K562 (cell line): ENCODE data around the gene FGGY. TPM values are rescaled to one million over a fixed set of nuclear protein-coding genes. Genes with fewer than 3 reads are reported as not detected.

Experiments used
- ATAC-seq: fragments of 200-7000 bp; cut with Tn5 transposase; 3 replicates; pipeline ENCODE4 v1.9.1; 2020; ENCODE audit warnings: moderate library complexity
- BruUV-seq: library from RNA; stranded (reverse); fragments of 400-500 nt; replicated peaks from 2 replicates; lab custom pipeline; 2021; lab: Mats Ljungman, UMichigan
- CTCF ChIA-PET: fragments of 300-600 bp; formaldehyde crosslinking; extraction: SDS; loops from one replicate; lab custom pipeline; 2021; ENCODE audit warnings: low intra/inter-chr PET ratio; lab: Yijun Ruan, JAX
- POLR2A ChIA-PET: fragments of 300-600, 350-650 bp; sonication (Branson Sonifier 250); formaldehyde crosslinking; extraction: SDS; loops from one replicate; lab custom pipeline; 2021; ENCODE audit warnings: antibody characterized with exemption, inconsistent platforms; lab: Yijun Ruan, JAX
- DNase-seq, 4 experiments: peaks; one replicate each; pipeline versions ENCODE4 v3.0.0 to v3.0.0-alpha.2; 2011 to 2018; ENCODE audit warnings: low spot score in 3 of 4, mixed read lengths in 3 of 4; ENCODE audit errors: extremely low read depth in 1 of 4
- FAIRE-seq: peaks from 2 replicates; lab custom pipeline; 2011; peaks lifted over from hg19 to GRCh38; lab: Jason Lieb, UNC
- H2AFZ ChIP-seq: 2 replicates; pipeline ENCODE4 v1.6.0; 2011; ENCODE audit warnings: low read depth, low read length, control low read depth, inconsistent platforms
- H3K27ac ChIP-seq: fragments of 200-600 bp; 3 replicates; pipeline ENCODE4 v1.8.0; 2011; ENCODE audit warnings: low read depth, mild to moderate bottlenecking, control low read depth, inconsistent platforms, low read length, moderate library complexity, mixed read lengths; ENCODE audit errors: extremely low read depth
- H3K27me3 ChIP-seq, 2 experiments: fragments of 300-600 bp in 1 of 2; 2 replicates in 1 of 2; 3 replicates in 1 of 2; pipeline versions ENCODE4 v1.6.0 to v1.8.0; 2011; ENCODE audit warnings: inconsistent platforms in 2 of 2, low read length in 2 of 2, mild to moderate bottlenecking in 1 of 2, mixed read lengths in 1 of 2, moderate library complexity in 1 of 2; ENCODE audit not compliant: control insufficient read depth in 2 of 2, insufficient read depth in 2 of 2
- H3K36me3 ChIP-seq: fragments of 300-600 bp; 3 replicates; pipeline ENCODE4 v1.8.0; 2011; ENCODE audit warnings: mild to moderate bottlenecking, low read length, inconsistent platforms; ENCODE audit not compliant: control insufficient read depth, insufficient read depth
- H3K4me1 ChIP-seq, 2 experiments: fragments of 200-600 bp in 1 of 2; replicated peaks in 1 of 2; 2 replicates in 1 of 2; 3 replicates in 1 of 2; pipeline versions ENCODE4 v1.5.1 to v1.8.0; 2011; ENCODE audit warnings: inconsistent platforms in 2 of 2, low read length in 2 of 2, mild to moderate bottlenecking in 1 of 2, mixed read lengths in 1 of 2, moderate library complexity in 1 of 2; ENCODE audit not compliant: control insufficient read depth in 2 of 2, insufficient read depth in 2 of 2
- H3K4me2 ChIP-seq: 2 replicates; pipeline ENCODE4 v1.6.1; 2011; ENCODE audit warnings: low read length, control low read depth, inconsistent platforms, mixed read lengths; ENCODE audit not compliant: insufficient read depth
- H3K4me3 ChIP-seq: fragments of 200-600 bp; sonication (generic), shearing (Covaris generic); 2 replicates; pipeline ENCODE4 v1.5.1; 2016; ENCODE audit warnings: control low read depth, inconsistent platforms
- H3K79me2 ChIP-seq: fragments of 200-600 bp; 3 replicates; pipeline ENCODE4 v1.8.0; 2011; ENCODE audit warnings: low read length, inconsistent platforms; ENCODE audit not compliant: control insufficient read depth, insufficient read depth
- H3K9ac ChIP-seq, 2 experiments: 2 replicates each; pipeline versions ENCODE4 v1.6.0 to v1.6.1; 2011; ENCODE audit warnings: low read depth in 2 of 2, low read length in 2 of 2, control low read depth in 1 of 2, inconsistent platforms in 1 of 2, mild to moderate bottlenecking in 1 of 2, mixed read lengths in 1 of 2; ENCODE audit not compliant: insufficient read depth in 1 of 2
- H3K9me1 ChIP-seq: one replicate; pipeline ENCODE4 v1.6.0; 2011; ENCODE audit warnings: inconsistent platforms, mild to moderate bottlenecking, low read length, moderate library complexity; ENCODE audit not compliant: control insufficient read depth, insufficient read depth
- H3K9me3 ChIP-seq: replicated peaks from 2 replicates; pipeline ENCODE4 v1.5.1; 2011; ENCODE audit warnings: low read depth, low read length, inconsistent platforms; ENCODE audit not compliant: control insufficient read depth, insufficient read depth
- H4K20me1 ChIP-seq: replicated peaks from 2 replicates; pipeline ENCODE4 v1.6.1; 2011; ENCODE audit warnings: low read length, inconsistent platforms, mixed read lengths; ENCODE audit not compliant: control insufficient read depth, insufficient read depth
- BACH1 ChIP-seq: fragments of 200-800 bp; sonication (Bioruptor generic); IDR thresholded peaks from 2 replicates; pipeline ENCODE4 v1.6.1; 2016; ENCODE audit warnings: missing genetic modification characterization, missing compliant biosample characterization
- C11orf30 ChIP-seq: fragments of 450-650 bp; IDR thresholded peaks from 2 replicates; pipeline ENCODE4 v1.6.1; 2016; ENCODE audit warnings: low read depth, mild to moderate bottlenecking
- MECOM ChIP-seq: fragments of 250-450 bp; sonication (Bioruptor Pico); IDR thresholded peaks from 2 replicates; pipeline ENCODE4 v1.8.0; 2022; ENCODE audit warnings: inconsistent platforms
- NR1H2 ChIP-seq: sonication (generic); formaldehyde crosslinking; IDR thresholded peaks from 2 replicates; pipeline ENCODE4 v1.4.0; 2020; ENCODE audit warnings: mild to moderate bottlenecking, missing genetic modification reagents
- PHF20 ChIP-seq: fragments of 450-650 bp; IDR thresholded peaks from 2 replicates; pipeline ENCODE4 v1.6.1; 2018; ENCODE audit not compliant: partially characterized antibody
- PRPF4 ChIP-seq: fragments of 200-400 bp; formaldehyde crosslinking; IDR thresholded peaks from one replicate; pipeline ENCODE4 v1.6.1; 2017; ENCODE audit warnings: low read length, low read depth, mild to moderate bottlenecking; ENCODE audit not compliant: insufficient read depth, poor library complexity, severe bottlenecking
- SREBF1 ChIP-seq: fragments of 150-350 bp; IDR thresholded peaks from 2 replicates; pipeline ENCODE4 v1.6.1; 2014; ENCODE audit warnings: antibody characterized with exemption, low read depth, low read length, borderline replicate concordance
- TFAM ChIP-seq: fragments of 250-450 bp; sonication (Bioruptor Pico); conservative IDR thresholded peaks from 2 replicates; pipeline ENCODE4 v1.5.0; 2021; ENCODE audit warnings: mild to moderate bottlenecking, moderate library complexity
- ZNF584 ChIP-seq: fragments of 200-800 bp; sonication (Bioruptor generic); IDR thresholded peaks from 2 replicates; pipeline ENCODE4 v1.6.1; 2016; ENCODE audit warnings: low read depth, mild to moderate bottlenecking, missing genetic modification characterization, missing compliant biosample characterization
- WGBS: fragments of 100-300 bp; shearing (Covaris generic); methylation state at CpG from one replicate; pipeline ENCODE4 v1.1.6; 2016; ENCODE audit warnings: low coverage, mixed read lengths; ENCODE audit not compliant: insufficient coverage; ENCODE audit errors: missing lambda C conversion rate; 5-methylcytosine and 5-hydroxymethylcytosine counted together
- in situ Hi-C: fragments of 300-500 bp; cut with MboI; formaldehyde crosslinking; loops from 4 replicates; pipeline ENCODE4 v1.15.0; 2018; ENCODE audit warnings: inconsistent platforms, mixed read lengths
- intact Hi-C: fragments of 100-400 bp; cut with micrococcal nuclease; formaldehyde crosslinking; loops from 2 replicates; pipeline ENCODE4 v1.14.2; 2022
- polyA plus RNA-seq, 8 experiments: library from polyadenylated mRNA; depleted of rRNA in 4 of 8; stranded (reverse) in 5 of 8; unstranded in 3 of 8; fragments of >200 nt; fragmentation: Nextera tagmentation in 2 of 8; fragmentation: Illumina TruSeq in 1 of 8; extraction: Ambion mirVana in 2 of 8; extraction: Trizol in 1 of 8; gene quantifications; 2 replicates each; pipeline versions ENCODE4 v1.2.1 to v1.2.3, GENCODE V29; 2011 to 2014; ENCODE audit warnings: inconsistent platforms in 1 of 8, missing spikeins in 1 of 8
- total RNA-seq, 7 experiments: library from RNA; depleted of rRNA in 6 of 7; stranded (reverse); fragments of >200 nt in 6 of 7; fragmentation: Illumina TruSeq in 2 of 7; extraction: Trizol in 2 of 7; gene quantifications; 2 replicates each; pipeline versions ENCODE4 v1.2.1 to v1.2.3, GENCODE V29; 2011 to 2021; ENCODE audit warnings: low replicate concordance in 1 of 7
- TF ChIP-seq, protein P1 (sequence below): IDR thresholded peaks from 3 replicates; pipeline ENCODE4 v1.6.1; 2011; ENCODE audit warnings: borderline replicate concordance, mild to moderate bottlenecking; ENCODE audit not compliant: insufficient read length, insufficient read depth
- TF ChIP-seq, protein P2 (sequence below): sonication (generic); formaldehyde crosslinking; IDR thresholded peaks from 2 replicates; pipeline ENCODE4 v1.8.1; 2023; ENCODE audit warnings: mild to moderate bottlenecking, missing genetic modification reagents
- TF ChIP-seq, protein P3 (sequence below): sonication (generic); IDR thresholded peaks from 2 replicates; pipeline ENCODE4 v1.6.1; 2016

The FGGY gene
- total and polyA plus RNA-seq, 9 of the 15 experiments (the other 6 are each of a cell fraction or from before 2014, with no cell fraction given) = 9.7 to 19.2 (median 12.6) TPM

DNA sequence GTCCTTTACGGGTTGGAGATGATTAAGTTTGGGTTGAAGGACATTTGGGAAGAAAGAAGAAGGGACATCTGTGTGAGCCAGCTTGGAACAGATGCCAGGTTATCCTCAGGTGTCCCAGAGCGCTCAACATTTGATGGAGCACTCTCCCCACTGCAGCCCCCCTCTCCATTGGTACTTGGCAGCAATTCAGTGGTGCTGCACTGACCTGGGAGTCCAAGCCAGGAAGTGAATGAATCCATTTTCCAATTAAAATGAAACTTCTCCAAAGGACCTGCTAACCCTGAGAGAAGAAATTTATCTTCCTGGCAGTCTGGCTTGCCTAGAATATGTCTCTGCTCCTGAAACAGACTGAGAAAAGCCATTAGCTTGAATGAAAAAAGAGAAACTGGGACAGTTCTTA, 67.1 kb downstream of the FGGY start:
- ATAC-seq (no peak), FAIRE-seq (no peak), DNase-seq (no peak)
- no TSS peak for BruUV-seq
- Histone ChIP-seq H3K9ac (no peak overlapping the region), H3K9me3 (no peaks in the 10 kb centered on the region), H3K4me1 (no peaks in the 10 kb centered on the region), H3K36me3 (no peaks in the 10 kb centered on the region), H3K4me2 (no peak overlapping the region), H3K9me1 (no peaks in the 10 kb centered on the region), H2AFZ (no peak overlapping the region), H3K4me3 (no peak overlapping the region), H3K79me2 (no peaks in the 10 kb centered on the region), H3K27ac (no peak overlapping the region), H4K20me1 (no peaks in the 10 kb centered on the region), H3K27me3 (no peaks in the 10 kb centered on the region)
- TF ChIP-seq BACH1 (no peak), C11orf30 (no peak), ZNF584 (CRISPR knock-in tag) (no peak), PRPF4 (no peak)
- TF ChIP-seq, protein P1, sequence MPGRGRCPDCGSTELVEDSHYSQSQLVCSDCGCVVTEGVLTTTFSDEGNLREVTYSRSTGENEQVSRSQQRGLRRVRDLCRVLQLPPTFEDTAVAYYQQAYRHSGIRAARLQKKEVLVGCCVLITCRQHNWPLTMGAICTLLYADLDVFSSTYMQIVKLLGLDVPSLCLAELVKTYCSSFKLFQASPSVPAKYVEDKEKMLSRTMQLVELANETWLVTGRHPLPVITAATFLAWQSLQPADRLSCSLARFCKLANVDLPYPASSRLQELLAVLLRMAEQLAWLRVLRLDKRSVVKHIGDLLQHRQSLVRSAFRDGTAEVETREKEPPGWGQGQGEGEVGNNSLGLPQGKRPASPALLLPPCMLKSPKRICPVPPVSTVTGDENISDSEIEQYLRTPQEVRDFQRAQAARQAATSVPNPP = no peak
- intact Hi-C loops (no loop called here), in situ Hi-C loops (no loop called here)
- 0% methylated on average over 2 of the region's 2 CpGs for WGBS
- ChIA-PET POLR2A (interaction anchor here (0.7 kb wide), 1 partner anchor 846 kb away, joined by 3 read pairs; no protein-coding TSS in a partner anchor), CTCF (no interaction called here)

DNA sequence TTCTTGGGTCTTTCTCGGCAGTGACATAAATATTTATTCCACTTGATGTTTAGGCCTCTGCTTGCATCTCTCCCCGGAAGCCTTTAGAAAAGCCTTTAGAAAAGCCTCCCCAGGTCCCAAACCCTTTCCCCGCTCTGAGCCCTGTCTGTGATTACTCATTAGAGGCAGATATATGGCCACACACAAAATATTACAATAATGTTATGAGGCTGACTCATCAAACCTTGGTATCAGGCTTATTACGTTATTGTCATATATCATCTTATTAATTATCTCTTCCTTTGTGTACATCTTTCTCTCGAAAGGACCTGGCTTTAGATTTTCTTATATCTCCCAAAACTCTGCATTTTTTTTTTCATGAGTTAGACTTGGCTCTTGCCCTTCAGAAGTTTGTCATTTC, 69.5 kb downstream of the FGGY start:
- H3K36me3 ChIP-seq = no peaks in the 10 kb centered on the region
- intact Hi-C loops (no loop called here), in situ Hi-C loops (no loop called here)
- no peak overlapping the region for H3K27ac ChIP-seq
- DNase-seq (no peak), FAIRE-seq (no peak), ATAC-seq (no peak)
- H3K4me3 ChIP-seq = no peak overlapping the region
- H2AFZ ChIP-seq = no peak overlapping the region
- no peaks in the 10 kb centered on the region for H3K9me1 ChIP-seq
- H4K20me1 ChIP-seq = no peaks in the 10 kb centered on the region
- no peaks in the 10 kb centered on the region for H3K27me3 ChIP-seq
- no peaks in the 10 kb centered on the region for H3K79me2 ChIP-seq
- H3K4me2 ChIP-seq = no peak overlapping the region
- no TSS peak for BruUV-seq
- POLR2A ChIA-PET = no interaction called here
- H3K9ac ChIP-seq = no peak overlapping the region
- CTCF ChIA-PET = no interaction called here
- no peaks in the 10 kb centered on the region for H3K4me1 ChIP-seq
- 3% methylated on average over 5 of the region's 5 CpGs for WGBS
- H3K9me3 ChIP-seq = no peaks in the 10 kb centered on the region
- TF ChIP-seq, protein P2, sequence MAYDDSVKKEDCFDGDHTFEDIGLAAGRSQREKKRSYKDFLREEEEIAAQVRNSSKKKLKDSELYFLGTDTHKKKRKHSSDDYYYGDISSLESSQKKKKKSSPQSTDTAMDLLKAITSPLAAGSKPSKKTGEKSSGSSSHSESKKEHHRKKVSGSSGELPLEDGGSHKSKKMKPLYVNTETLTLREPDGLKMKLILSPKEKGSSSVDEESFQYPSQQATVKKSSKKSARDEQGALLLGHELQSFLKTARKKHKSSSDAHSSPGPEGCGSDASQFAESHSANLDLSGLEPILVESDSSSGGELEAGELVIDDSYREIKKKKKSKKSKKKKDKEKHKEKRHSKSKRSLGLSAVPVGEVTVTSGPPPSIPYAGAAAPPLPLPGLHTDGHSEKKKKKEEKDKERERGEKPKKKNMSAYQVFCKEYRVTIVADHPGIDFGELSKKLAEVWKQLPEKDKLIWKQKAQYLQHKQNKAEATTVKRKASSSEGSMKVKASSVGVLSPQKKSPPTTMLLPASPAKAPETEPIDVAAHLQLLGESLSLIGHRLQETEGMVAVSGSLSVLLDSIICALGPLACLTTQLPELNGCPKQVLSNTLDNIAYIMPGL (CRISPR knock-in tag) = no peak
- TF ChIP-seq MECOM (CRISPR knock-in tag) = no peak
- TF ChIP-seq SREBF1 = no peak
- TF ChIP-seq, protein P3, sequence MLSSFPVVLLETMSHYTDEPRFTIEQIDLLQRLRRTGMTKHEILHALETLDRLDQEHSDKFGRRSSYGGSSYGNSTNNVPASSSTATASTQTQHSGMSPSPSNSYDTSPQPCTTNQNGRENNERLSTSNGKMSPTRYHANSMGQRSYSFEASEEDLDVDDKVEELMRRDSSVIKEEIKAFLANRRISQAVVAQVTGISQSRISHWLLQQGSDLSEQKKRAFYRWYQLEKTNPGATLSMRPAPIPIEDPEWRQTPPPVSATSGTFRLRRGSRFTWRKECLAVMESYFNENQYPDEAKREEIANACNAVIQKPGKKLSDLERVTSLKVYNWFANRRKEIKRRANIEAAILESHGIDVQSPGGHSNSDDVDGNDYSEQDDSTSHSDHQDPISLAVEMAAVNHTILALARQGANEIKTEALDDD = no peak
- no peak for TF ChIP-seq PHF20
- no peak for TF ChIP-seq TFAM (CRISPR knock-in tag)
- TF ChIP-seq NR1H2 (CRISPR knock-in tag) = no peak
